SU-DHL-6 (cell line): Measurements from ENCODE around the gene ANKH.

ENCODE experiments used
- CTCF ChIP-seq: fragments of 200-600 bp; sonication (generic); IDR thresholded peaks from one replicate; pipeline ENCODE4 v1.5.1; 2017; ENCODE audit warnings: antibody characterized with exemption, mild to moderate bottlenecking, low read length, moderate library complexity; ENCODE audit not compliant: insufficient read depth, poor library complexity, severe bottlenecking
- EZH2phosphoT487 ChIP-seq: fragments of 200-600 bp; sonication (generic), shearing (Covaris generic); conservative IDR thresholded peaks from 2 replicates; pipeline ENCODE4 v1.6.1; 2018; ENCODE audit warnings: mild to moderate bottlenecking, antibody characterized with exemption, low read length, moderate library complexity, mixed read lengths

- TF ChIP-seq CTCF = no peak
- no peak for TF ChIP-seq EZH2phosphoT487
Observed at GRCh38 chr5:14760548-14761002, 111.0 kb downstream of the ANKH start.
